Epithelial cell of proximal tubule (primary cell): ENCODE measurements around the gene RAB14. TPM values are rescaled to one million over a fixed set of nuclear protein-coding genes. Genes with fewer than 3 reads are reported as not detected.

ENCODE experiments used
- DNase-seq: peaks from one replicate; pipeline ENCODE4 v3.0.0-alpha.2; 2011; ENCODE audit warnings: low read depth
- H3K4me3 ChIP-seq: 2 replicates; pipeline ENCODE4 v1.5.1; 2011; ENCODE audit warnings: low read depth, mild to moderate bottlenecking, low read length
- CTCF ChIP-seq: conservative IDR thresholded peaks from 2 replicates; pipeline ENCODE4 v1.5.1; 2012; ENCODE audit warnings: low read depth, mild to moderate bottlenecking, low read length
- total RNA-seq: library from RNA; depleted of rRNA; stranded (reverse); fragments of >200 nt; gene quantifications from 2 replicates; pipeline ENCODE4 v1.2.3, GENCODE V29; 2015

RAB14 gene
- total RNA-seq, 1 donor from 2014 or later, result 15.5 TPM

- peak overlapping the region; percentile 75 for H3K4me3 ChIP-seq
- DNase-seq, result no peak
- TF ChIP-seq CTCF, result no peak
Measured at GRCh38 chr9:121200356-121200755, 1.3 kb downstream of the RAB14 start.

- peak overlapping the region; percentile 75 for H3K4me3 ChIP-seq
- no peak for DNase-seq
- TF ChIP-seq CTCF, result no peak
Measured at GRCh38 chr9:121199921-121200320, 1.7 kb downstream of the RAB14 start.

GRCh38 chr9:121198512-121199042 is 3.1 kb downstream of the RAB14 start:
- no peak overlapping the region for H3K4me3 ChIP-seq
- TF ChIP-seq CTCF, result no peak
- no peak for DNase-seq

GRCh38 chr9:121197132-121197531 is 4.5 kb downstream of the RAB14 start:
- H3K4me3 ChIP-seq, result no peak overlapping the region
- TF ChIP-seq CTCF, result no peak
- DNase-seq, result no peak

GRCh38 chr9:121196389-121196788 is 5.3 kb downstream of the RAB14 start:
- no peak for TF ChIP-seq CTCF
- H3K4me3 ChIP-seq, result no peak overlapping the region
- DNase-seq, result no peak

- DNase-seq, result no peak
- H3K4me3 ChIP-seq, result no peak overlapping the region
- TF ChIP-seq CTCF, result no peak
Measured at GRCh38 chr9:121194730-121195129, 6.9 kb downstream of the RAB14 start.

- no peak for DNase-seq
- no peak for TF ChIP-seq CTCF
- no peak overlapping the region for H3K4me3 ChIP-seq
Measured at GRCh38 chr9:121192959-121193640, 8.6 kb downstream of the RAB14 start.
